HG02588 (cell line): ENCODE data around the gene TM6SF1.

Experiments
- ATAC-seq: cut with Tn5 transposase; IDR thresholded peaks from one replicate; pipeline ENCODE4 v1.9.1; 2021; ENCODE audit warnings: mild to moderate bottlenecking, moderate library complexity; ENCODE audit not compliant: unreplicated experiment

The TM6SF1 gene

DNA sequence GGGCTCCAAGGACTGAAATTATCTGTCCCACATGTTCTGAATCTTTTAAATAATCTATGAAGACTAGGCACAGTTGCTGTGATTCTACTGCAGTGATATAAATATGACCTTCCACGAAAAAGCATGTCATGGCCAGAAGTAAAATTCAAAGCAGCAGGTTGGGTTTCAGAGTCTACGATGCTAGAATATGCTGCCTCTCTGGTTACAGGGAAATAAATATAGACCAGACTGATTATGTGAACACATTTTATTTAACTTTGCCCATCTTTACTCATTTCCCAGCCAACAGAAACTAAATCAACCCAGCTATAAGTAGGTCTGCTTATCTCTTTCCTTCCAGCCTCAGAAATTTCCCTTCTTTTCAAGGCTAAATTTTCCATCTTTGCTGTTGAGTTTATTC, 19.9 kb upstream of the TM6SF1 start:
- no peak for ATAC-seq

DNA sequence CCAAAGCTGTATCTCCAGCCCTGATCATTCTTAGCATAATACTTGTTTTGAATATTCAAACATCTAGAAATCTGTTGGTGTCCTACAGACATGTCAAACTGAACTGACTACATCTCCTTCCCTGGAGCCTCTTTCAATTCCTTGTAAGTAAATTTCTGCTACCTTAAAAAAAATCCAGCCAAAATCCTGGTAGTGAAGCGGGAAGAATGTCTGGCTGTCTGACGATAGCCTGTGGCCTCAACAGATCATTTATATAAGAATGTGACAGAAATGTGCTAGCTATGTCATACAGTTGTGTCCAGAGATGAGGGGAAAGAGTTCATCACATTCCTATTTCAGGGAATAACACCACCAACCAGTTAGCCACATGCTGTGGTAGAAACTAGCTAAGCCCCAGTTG, 18.6 kb upstream of the TM6SF1 start:
- no peak for ATAC-seq

DNA sequence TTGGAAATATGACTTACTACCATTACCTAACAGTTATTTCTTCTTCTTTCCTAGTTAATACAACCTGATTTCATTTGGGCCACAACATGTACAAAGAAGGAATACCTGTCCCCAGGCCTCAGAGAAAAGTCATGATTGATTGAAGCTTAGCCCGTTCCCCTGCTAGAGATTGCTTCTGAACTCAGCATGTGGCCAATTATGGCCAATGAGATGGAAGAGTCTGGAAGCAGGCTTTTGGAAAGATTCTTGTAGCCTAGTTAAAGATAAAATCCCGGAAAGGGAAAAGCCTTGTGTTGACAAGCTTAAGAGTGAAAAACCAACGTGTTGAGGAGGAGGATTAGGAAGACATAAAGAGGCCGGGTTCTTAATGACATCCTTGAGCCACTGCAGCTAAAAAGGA, 17.0 kb upstream of the TM6SF1 start:
- ATAC-seq = no peak

DNA sequence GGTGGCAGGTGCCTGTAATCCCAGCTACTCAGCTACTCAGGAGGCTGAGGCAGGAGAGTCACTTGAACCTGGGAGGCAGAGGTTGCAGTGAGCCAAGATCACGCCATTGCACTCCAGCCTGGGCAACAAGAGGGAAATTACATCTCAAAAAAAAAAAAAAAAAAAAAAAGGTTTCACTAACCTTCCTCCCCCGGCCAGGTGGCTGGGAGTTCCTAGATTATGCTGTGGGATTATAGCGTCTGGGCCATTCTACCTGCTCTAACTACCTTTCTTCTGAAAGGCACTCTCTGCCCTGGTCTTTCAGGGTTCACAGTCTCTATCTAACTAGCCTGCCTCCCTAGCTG, 15.5 kb upstream of the TM6SF1 start:
- peak; percentile 8 for ATAC-seq

DNA sequence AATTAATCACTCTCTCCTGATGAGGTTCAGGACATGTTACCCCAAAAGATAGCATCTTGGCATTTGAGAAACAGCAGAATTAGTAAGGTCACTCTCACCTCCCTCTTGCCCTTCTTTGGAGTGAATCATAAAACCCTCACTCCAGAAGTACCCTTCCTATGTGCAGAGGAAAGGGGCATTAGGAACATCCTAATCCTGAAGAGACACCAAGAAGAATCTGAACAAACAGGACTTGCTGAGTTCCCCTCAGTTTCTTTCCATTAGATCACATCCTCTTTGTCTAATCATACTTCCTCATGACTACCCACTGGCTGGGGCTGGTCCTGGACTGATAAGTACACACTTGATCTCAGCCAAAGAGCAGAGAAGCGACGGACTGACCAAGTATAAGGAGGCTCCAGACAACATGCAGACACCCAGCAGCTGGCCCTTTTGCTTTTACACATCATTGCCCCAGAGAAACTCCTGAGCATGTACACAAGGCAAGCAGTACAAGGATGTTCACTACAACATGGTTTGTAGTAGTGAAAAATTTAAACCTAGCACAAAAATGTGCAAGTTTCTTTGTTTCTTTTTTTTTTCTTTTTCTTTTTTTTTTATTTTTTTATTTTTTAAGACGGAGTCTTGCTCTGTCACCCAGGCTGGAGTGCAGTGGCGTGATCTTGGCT, 15.0 kb upstream of the TM6SF1 start:
- peak; percentile 62 for ATAC-seq

DNA sequence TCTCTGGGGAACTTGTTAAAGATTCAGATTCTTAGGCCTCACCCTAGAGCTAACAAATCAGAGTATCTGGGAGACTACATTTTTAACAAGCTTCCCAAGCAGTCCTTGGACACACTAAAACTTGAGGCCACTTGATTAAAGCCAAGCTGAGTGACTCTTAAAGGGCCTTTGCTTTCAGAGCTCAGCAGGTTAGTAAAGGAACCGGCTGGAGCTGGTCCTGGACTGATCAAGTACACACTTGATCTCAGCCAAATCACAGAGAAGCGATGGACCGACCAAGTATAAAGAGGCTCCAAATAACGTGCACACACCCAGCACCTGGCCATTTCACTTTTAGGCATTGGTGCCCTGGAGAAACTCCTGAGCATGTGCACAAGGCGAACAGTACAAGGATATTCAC, 12.9 kb upstream of the TM6SF1 start:
- no peak for ATAC-seq

DNA sequence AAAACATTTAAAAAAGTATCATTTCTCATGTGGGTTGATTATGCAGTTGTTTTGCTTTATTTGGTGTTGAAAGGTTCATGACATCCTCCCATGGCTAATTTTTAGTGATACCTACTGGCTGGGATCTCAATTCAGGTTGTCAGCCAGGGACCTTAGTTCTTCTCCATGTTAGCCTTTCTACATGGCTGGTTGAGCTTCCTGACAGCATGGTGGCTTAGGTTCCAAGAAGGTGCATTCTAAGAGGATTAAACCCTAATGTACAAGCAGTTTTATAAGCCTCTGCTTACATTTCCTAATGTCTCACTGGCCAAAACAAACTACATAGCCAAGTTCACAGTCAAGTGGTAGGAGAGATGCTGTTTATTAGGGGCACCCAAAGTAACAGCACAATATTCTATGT, 9.4 kb upstream of the TM6SF1 start:
- ATAC-seq = no peak

DNA sequence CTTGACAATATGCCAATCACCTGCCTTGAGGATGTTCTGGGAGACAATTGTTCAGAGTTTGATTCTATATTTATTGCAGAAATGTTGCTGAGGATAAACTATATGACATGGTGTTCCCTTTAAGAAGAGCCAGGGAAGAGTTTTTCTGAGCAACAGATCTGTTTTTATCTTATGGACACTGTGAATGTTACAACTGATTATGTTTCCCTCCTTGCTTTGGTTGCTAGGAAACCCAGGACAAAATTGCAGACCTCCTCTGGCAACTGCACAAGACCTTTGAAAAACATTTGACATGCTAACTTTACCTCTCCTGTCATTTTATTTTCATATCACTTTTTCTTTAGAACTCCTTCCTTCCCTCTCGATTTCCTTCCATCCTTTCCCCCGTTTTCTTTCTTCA, 8.2 kb upstream of the TM6SF1 start:
- no peak for ATAC-seq

DNA sequence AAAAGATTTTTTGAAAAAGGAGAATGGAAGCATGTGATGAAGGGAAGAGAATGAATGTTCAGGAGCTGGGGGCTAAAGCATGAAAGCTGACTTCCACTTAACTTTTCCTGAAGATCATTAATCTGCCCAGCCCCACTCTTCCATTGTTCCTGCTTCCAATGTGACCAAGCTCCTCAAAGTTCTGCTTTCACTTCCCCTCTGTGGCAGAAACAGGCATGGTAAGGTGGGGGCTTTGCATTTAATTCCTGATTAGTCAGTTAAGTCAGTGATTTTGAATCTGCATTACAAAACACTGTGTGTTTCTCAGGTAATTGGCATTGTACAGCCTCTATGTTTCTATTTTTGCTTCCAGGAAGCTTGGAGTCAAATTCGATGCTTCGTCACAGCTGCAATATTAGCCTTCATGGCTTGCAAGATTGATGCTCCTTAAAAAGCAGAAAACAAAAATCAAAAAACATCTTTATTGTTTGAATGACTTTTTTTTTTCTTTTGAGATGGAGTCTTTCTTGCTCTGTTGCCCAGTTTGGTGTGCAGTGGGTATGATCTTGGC, 7.3 kb upstream of the TM6SF1 start:
- ATAC-seq = no peak

DNA sequence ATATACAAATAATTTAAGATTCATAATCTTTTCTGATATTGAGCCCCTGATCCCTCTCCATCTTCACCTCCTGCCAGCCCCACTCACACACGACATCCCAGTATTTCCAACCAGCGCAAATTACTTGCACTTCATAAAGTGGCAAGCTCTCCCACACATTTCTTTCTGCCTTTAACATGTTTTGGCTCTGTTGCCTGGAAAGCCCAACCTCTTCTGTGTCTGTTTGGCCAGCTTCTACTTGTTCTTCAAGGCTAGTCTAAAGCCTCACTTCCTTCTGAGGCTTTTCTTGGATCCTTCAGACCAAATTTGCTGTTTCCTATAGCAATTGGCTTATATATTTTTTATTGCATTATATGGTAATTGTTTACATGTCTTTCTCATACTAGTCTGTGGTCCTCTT, 5.1 kb upstream of the TM6SF1 start:
- no peak for ATAC-seq

DNA sequence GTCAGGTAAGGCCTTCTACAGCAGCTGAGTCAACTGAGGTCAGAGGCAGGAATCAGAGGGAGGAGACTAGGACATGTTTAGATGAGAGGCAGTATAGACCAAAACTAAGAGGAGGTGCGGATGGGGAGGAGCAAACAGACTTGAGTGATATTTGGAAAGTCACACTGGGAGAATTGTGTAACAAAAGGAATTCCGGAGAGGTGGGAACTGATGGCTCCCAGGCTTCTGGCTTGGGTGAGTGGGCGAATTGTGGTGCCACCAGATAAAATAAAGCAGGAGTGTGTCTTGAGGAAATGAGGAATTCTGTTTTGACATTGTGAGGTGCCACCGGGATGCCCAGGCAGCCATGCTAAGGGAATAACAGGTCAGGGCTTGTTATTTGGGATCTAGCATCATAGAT, 3.3 kb upstream of the TM6SF1 start:
- ATAC-seq = no peak

DNA sequence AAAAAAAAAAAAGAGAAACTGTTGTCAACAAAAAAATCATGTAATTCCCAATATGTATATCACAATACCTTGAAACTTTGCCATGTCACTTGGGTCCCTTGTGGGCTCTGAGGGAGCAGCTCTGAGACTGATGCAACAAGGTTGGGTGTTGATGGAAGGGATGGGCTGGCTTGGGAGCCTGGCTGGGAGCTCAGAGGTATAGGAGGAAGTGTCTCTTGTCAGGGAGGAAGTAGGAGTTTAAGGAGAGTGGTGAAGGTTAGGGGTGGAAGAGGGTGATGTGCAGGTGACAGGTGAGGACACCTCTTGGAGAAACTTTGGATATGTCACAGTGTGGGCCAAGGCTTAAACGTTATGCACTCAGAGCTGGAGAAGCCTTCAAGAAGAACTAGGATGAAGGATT, 2.0 kb upstream of the TM6SF1 start:
- no peak for ATAC-seq

DNA sequence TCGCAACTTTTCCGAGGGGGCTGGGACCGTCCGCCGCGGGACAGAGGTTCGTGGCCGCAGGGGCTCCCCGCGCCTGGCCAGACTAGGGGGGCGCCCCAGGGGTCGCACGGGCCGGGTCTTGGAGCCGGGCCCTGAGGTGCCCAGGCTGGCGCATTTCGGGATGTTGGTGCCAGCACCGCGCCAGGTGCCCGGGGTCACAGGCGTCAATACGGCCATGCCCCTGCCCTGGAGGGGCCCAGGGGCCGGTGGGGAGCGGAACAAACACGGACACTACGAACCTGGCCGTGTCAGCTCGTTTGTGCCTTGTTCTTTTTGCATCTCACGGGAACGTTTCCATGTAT, 366 bp downstream of the TM6SF1 start:
- ATAC-seq = no peak

DNA sequence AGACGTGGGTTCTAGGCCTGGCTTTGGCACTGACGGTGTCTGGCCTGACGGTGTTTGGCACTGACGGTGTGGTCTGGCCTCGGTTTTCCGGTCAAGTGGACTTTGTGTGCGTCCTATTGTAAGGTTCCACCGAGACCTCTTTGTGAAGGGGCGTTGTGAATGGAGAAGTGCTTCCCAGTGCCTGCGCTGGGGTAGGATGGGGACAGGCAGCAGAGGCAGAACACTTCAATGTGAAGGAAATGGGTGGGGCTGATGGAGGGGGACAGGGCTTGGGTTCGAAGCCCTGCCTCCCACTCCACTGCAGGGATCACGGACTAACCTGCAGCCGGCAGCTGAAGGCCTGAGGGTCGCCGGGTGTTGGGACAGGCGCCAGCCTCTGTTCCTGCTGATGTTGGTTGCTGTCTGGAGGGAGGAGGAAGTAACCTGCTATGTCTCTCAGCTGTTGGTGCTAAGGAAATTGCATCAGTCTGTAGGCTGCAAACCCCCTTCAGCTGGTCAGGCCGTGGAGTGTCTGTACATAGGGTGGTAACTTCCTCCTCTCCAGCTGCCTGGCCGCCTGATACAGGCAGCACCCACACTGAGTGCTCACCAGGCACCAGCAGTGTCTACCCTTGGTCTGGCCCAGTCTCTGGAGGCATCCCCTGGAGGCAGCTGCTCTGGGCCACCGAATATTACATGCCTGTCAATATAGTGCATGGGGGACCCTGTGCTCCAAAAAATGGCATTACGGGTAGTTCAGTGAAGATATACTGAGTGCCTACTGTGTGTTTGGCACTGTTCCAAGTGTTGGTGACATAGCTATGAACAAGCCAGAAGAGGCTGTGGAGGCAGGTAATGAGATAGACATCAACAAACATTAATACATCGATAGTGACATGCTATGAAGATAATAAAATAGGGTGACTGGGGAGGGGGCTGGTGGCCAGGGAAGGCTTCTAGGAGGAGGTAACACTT, 1.1 kb downstream of the TM6SF1 start:
- ATAC-seq = peak; percentile 44

DNA sequence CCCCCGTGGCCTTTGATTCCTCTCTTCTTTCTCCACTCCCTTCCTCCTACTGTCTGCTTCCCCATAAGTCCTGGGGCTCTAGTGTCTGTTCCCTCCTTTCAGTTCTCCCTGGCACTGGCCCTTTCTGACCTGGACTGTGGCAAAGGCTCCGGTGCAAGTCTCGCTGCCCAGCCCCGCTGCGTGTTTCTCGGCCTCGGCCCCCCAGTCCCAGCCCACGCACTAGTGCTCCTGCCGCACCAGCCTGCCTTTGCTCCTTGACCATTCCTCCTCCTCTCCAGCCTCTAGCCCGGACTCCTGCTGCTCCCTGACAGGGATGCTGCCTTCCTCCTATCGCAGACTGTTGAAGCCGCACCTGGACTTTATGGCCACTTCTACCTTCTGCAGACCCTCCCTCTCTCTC, 2.1 kb downstream of the TM6SF1 start:
- ATAC-seq = no peak

DNA sequence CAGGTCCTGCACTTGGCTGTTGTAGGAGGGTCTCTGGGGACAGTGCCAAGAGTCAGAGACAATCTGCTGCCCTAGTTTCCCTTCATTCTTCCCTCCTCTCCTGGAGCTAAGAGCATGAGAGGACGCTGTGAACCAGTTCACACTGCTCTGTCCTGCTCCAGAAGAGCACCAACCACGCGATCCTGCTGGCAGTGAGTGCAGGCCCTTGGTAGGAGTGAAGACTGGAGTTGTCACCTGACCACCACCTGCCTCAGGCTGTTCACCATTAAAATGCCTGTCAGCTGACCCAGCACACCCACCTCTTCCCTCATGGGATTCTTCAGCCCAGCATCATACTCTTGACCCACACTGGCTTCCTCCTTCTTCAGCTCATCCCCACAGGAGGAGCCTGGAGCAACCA, 2.9 kb downstream of the TM6SF1 start:
- ATAC-seq = no peak

DNA sequence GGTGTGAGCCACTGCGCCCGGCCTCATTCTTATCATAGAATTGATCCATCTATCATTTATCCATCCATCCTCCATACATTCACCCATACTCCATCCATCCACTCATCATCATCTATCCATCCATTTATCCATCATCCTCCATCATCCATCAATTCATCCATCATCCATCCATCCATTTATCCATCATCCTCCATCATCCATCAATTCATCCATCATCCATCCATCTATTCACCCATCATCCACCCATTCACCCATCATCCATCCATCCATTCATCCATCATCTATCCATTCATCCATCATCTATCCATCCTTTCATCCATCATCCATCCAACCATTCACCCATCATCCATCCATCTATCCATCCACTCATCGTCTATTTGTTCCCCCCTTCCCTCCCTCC, 3.7 kb downstream of the TM6SF1 start:
- no peak for ATAC-seq

DNA sequence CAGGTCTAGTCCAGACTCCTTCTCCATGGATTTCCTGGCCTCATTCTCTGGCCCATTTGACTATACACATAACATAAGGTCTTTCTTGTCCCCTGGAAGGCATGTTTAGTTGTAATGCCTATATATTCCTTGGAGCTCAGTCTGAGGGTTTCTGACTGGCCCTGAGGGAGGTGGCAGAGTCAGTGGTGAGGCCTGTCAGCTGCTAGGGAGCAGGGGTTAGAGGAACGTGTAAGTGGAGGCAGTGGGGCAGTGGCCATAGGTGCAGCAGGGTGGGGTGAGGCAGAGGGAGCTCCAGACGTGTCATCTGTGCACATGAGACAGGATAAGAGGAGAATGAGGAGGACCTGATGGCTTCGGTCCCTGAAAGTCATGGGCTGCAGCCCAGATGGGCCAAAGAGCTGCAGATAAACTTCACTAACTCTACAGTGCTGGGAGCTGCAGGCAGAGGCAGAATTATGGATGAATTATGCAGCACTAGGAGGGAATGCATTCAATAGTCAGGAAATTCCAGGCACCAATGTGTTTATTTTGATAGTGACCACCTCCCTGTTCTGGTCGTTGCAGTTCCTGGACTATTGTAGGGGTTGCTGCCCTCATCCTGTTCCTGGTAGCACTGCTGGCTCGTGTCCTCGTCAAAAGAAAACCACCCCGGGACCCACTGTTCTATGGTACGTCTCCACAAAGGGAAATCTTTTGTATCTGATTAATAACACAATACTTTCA, 4.9 kb downstream of the TM6SF1 start:
- ATAC-seq = no peak

DNA sequence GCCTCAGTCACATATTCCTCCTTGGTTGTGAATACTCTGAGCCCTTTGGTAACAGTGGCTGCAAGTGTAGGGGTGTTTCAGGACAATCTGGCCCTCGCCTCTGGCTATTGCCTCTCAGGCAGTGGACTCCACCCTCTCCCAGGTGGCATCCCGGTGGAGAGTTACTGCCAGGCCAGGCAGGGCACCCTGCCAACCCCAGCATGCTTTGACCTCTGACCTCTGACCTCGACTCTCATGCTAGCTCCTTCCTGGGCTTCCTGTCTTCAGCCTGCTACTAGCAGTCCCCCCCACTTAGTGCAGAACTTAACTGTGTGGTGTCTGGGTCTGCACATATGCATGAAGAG, 5.5 kb downstream of the TM6SF1 start:
- no peak for ATAC-seq

DNA sequence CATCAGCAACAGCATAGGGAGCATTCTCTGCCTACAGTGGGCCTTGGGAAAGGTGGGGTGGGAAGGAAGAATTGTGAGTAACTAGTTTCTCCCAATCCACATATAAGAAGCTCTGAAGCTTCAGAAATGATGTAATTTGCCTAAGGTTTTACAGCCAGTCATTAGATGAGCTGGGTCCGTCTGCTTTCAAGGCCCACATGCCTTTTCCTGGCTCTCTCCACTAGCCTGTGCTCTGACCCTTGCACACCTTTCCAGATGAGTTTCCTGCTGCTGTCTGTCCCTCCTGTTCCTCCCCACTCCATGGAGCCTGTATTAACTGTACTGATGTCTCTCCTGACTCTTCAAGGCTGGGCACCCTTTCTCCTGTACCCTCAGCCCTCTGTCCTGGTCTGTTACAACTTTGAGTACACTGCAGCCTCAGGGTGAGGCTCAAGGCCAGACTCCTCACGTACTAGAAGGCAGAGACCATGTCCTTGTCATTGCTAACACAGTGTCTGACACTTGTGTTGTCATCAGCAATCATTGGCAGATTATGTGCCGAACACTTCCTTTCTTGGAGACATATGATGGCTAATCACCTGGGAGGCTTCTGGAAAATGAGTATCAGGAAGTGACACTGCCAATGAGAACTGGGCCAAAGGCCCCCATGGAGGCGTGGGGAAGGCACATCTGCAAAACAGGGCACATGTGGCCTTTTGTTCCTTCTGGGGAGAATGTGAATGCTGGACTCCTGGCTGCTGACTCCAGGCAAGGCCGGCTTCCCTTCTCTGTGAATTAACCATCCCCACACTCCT, 6.6 kb downstream of the TM6SF1 start:
- ATAC-seq = no peak

DNA sequence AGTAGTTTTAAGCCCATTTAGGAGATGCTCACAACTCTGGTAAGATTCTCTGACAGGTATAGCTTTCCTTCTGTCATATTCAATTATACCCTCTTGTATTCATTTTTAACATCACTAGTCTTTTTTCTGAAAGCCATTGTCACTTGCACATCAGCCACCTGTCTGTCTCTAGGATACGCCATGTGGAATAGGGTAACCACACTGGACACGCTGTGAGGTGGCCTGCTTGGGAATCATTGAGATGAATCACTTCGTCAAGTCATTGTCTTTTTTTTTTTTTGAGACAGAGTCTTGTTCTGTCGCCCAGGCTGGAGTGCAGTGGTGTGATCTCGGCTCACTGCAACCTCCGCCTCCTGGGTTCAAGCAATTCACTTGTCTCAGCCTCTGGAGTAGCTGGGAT, 7.4 kb downstream of the TM6SF1 start:
- ATAC-seq = no peak
